H9 (cell line): ENCODE measurements around the gene R3HCC1L. TPM values are rescaled to one million over a fixed set of nuclear protein-coding genes. Genes with fewer than 3 reads are reported as not detected.

Experiments
- DNase-seq: peaks from one replicate; pipeline ENCODE4 v3.0.0-alpha.2; 2017
- H2AFZ ChIP-seq: one replicate; pipeline ENCODE4 v1.6.1; 2013; ENCODE audit warnings: mild to moderate bottlenecking, low read length, control low read depth, moderate library complexity
- H2AK5ac ChIP-seq: 2 replicates; pipeline ENCODE4 v1.6.1; 2013; ENCODE audit warnings: low read length, control low read depth, mixed read lengths; ENCODE audit not compliant: insufficient read length
- H2BK120ac ChIP-seq: one replicate; pipeline ENCODE4 v1.6.1; 2013; ENCODE audit warnings: low read depth, mild to moderate bottlenecking, low read length, control low read depth, inconsistent platforms; ENCODE audit not compliant: poor library complexity, severe bottlenecking
- H2BK12ac ChIP-seq: 2 replicates; pipeline ENCODE4 v1.6.1; 2013; ENCODE audit warnings: low read length, control low read depth, mixed read lengths, low read depth; ENCODE audit not compliant: insufficient read length
- H2BK15ac ChIP-seq: 2 replicates; pipeline ENCODE4 v1.6.1; 2013; ENCODE audit warnings: low read depth, low read length, control low read depth
- H2BK20ac ChIP-seq: one replicate; pipeline ENCODE4 v1.6.1; 2013; ENCODE audit warnings: low read depth, mild to moderate bottlenecking, low read length, control low read depth, inconsistent platforms; ENCODE audit not compliant: poor library complexity, severe bottlenecking
- H2BK5ac ChIP-seq: 2 replicates; pipeline ENCODE4 v1.6.1; 2013; ENCODE audit warnings: low read length, control low read depth, mixed read lengths; ENCODE audit not compliant: insufficient read length
- H3K14ac ChIP-seq: 2 replicates; pipeline ENCODE4 v1.6.1; 2013; ENCODE audit warnings: low read length, control low read depth; ENCODE audit not compliant: insufficient read depth
- H3K18ac ChIP-seq: 2 replicates; pipeline ENCODE4 v1.6.1; 2013; ENCODE audit warnings: low read depth, mild to moderate bottlenecking, mixed read lengths, low read length, control low read depth; ENCODE audit not compliant: insufficient read length
- H3K23ac ChIP-seq: 2 replicates; pipeline ENCODE4 v1.6.1; 2013; ENCODE audit warnings: low read length, control low read depth, mixed read lengths, low read depth; ENCODE audit not compliant: insufficient read length
- H3K23me2 ChIP-seq: 2 replicates; pipeline ENCODE4 v1.6.1; 2013; ENCODE audit warnings: low read depth, mild to moderate bottlenecking, mixed read lengths, low read length, control low read depth; ENCODE audit not compliant: insufficient read length, poor library complexity, severe bottlenecking
- H3K27ac ChIP-seq: 2 replicates; pipeline ENCODE4 v1.5.1; 2013; ENCODE audit warnings: low read length, control low read depth, mixed read lengths, low read depth; ENCODE audit not compliant: insufficient read length
- H3K27me3 ChIP-seq: 2 replicates; pipeline ENCODE4 v1.6.1; 2013; ENCODE audit warnings: low read length, control low read depth, inconsistent platforms; ENCODE audit not compliant: insufficient read depth
- H3K4ac ChIP-seq: 2 replicates; pipeline ENCODE4 v1.6.1; 2013; ENCODE audit warnings: low read depth, mild to moderate bottlenecking, control low read depth, inconsistent platforms, low read length, moderate library complexity
- H3K4me1 ChIP-seq: 2 replicates; pipeline ENCODE4 v1.6.1; 2013; ENCODE audit warnings: low read length, control low read depth, inconsistent platforms; ENCODE audit not compliant: insufficient read depth
- H3K4me2 ChIP-seq: 2 replicates; pipeline ENCODE4 v1.6.1; 2013; ENCODE audit warnings: low read length, control low read depth, mixed read lengths; ENCODE audit not compliant: insufficient read length, insufficient read depth
- H3K56ac ChIP-seq: 2 replicates; pipeline ENCODE4 v1.6.1; 2013; ENCODE audit warnings: low read depth, mild to moderate bottlenecking, mixed read lengths, low read length, control low read depth; ENCODE audit not compliant: insufficient read length
- H3K79me1 ChIP-seq: 2 replicates; pipeline ENCODE4 v1.6.1; 2013; ENCODE audit warnings: low read depth, mild to moderate bottlenecking, moderate library complexity, low read length, control low read depth, inconsistent platforms; ENCODE audit not compliant: insufficient read depth, poor library complexity, severe bottlenecking
- H3K79me2 ChIP-seq: 2 replicates; pipeline ENCODE4 v1.6.1; 2013; ENCODE audit warnings: low read length, control low read depth, inconsistent platforms; ENCODE audit not compliant: insufficient read depth
- H3K9ac ChIP-seq: 2 replicates; pipeline ENCODE4 v1.6.1; 2013; ENCODE audit warnings: low read length, control low read depth, mixed read lengths; ENCODE audit not compliant: insufficient read length; ENCODE audit errors: extremely low read depth
- H3K9me3 ChIP-seq: one replicate; pipeline ENCODE4 v1.6.1; 2013; ENCODE audit warnings: low read depth, low read length, inconsistent platforms; ENCODE audit not compliant: control insufficient read depth
- H3T11ph ChIP-seq: one replicate; pipeline ENCODE4 v1.6.1; 2013; ENCODE audit warnings: mild to moderate bottlenecking, low read length, control low read depth, inconsistent platforms
- H4K20me1 ChIP-seq: one replicate; pipeline ENCODE4 v1.6.1; 2013; ENCODE audit not compliant: control insufficient read depth, insufficient read length, insufficient read depth
- H4K5ac ChIP-seq: 2 replicates; pipeline ENCODE4 v1.6.1; 2013; ENCODE audit warnings: low read depth, mild to moderate bottlenecking, mixed read lengths, low read length, control low read depth; ENCODE audit not compliant: insufficient read length
- H4K8ac ChIP-seq: replicated peaks from 2 replicates; pipeline ENCODE4 v1.6.1; 2013; ENCODE audit warnings: low read length, control low read depth, mixed read lengths, low read depth; ENCODE audit not compliant: insufficient read length
- H4K91ac ChIP-seq: 2 replicates; pipeline ENCODE4 v1.6.1; 2013; ENCODE audit warnings: low read depth, mild to moderate bottlenecking, moderate library complexity, mixed read lengths, low read length, control low read depth; ENCODE audit not compliant: insufficient read length
- H3K27ac Mint-ChIP-seq, 3 experiments: 2 replicates in 2 of 3; 3 replicates in 1 of 3; pipeline ENCODE4 v1.8.0; 2020 to 2021; ENCODE audit warnings: mixed read lengths in 3 of 3, mild to moderate bottlenecking in 1 of 3, moderate library complexity in 1 of 3
- H3K27me3 Mint-ChIP-seq: 2 replicates; pipeline ENCODE4 v1.8.0; 2021; ENCODE audit warnings: low read depth, mild to moderate bottlenecking, moderate library complexity, mixed read lengths
- H3K36me3 Mint-ChIP-seq, 3 experiments: 2 replicates in 2 of 3; 3 replicates in 1 of 3; pipeline ENCODE4 v1.8.0; 2020 to 2021; ENCODE audit warnings: low read depth in 3 of 3, mixed read lengths in 3 of 3; ENCODE audit not compliant: insufficient read depth in 1 of 3
- H3K4me1 Mint-ChIP-seq, 2 experiments: 2 replicates each; pipeline ENCODE4 v1.8.0; 2020; ENCODE audit warnings: mixed read lengths in 2 of 2
- H3K4me3 Mint-ChIP-seq, 2 experiments: 2 replicates in 1 of 2; 3 replicates in 1 of 2; pipeline ENCODE4 v1.8.0; 2020 to 2021; ENCODE audit warnings: mild to moderate bottlenecking in 2 of 2, mixed read lengths in 2 of 2, moderate library complexity in 1 of 2
- H3K9me3 Mint-ChIP-seq, 2 experiments: 2 replicates in 1 of 2; 3 replicates in 1 of 2; pipeline ENCODE4 v1.8.0; 2020; ENCODE audit warnings: mild to moderate bottlenecking in 2 of 2, mixed read lengths in 2 of 2, moderate library complexity in 1 of 2
- WGBS: extraction: QIAGEN DNeasy Blood & Tissue Kit; methylation state at CpG from one replicate; pipeline ENCODE4 v1.1.7; 2013; ENCODE audit warnings: missing lambda C conversion rate, low lambda C conversion rate, mixed read lengths; ENCODE audit not compliant: insufficient read length; ENCODE audit errors: extremely low coverage; 5-methylcytosine and 5-hydroxymethylcytosine counted together
- total RNA-seq: library from RNA; stranded (reverse); gene quantifications from 2 replicates; pipeline ENCODE4 v1.2.1, GENCODE V29; 2021
- TF ChIP-seq, protein P1 (sequence below): fragments of 200-600 bp; sonication (generic); conservative IDR thresholded peaks from 3 replicates; pipeline ENCODE4 v1.8.0; 2021; ENCODE audit warnings: antibody characterized with exemption, mild to moderate bottlenecking

The R3HCC1L gene
- total RNA-seq, 1 experiment from 2014 or later: 18.5 TPM

DNA sequence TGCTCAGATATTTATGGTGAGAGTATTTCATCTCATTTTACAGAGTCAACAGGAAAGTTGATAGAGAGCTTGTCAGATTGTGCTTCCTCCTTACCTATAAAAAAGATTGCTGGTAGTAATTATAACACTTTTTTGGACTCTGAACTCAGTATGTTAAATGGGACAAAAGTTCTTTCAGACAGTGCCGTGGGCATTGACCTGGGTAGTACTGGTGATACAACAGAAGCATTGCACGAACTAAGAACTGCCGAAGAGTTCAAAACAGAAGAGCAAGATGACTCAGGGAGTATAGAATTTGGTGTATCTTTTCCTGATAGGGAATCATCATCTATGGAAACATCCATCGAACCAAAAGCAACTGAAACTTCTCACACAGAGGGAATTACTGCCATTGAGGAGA is 75.0 kb downstream of the R3HCC1L start:
- Histone ChIP-seq H4K8ac (no peak overlapping the region), H3K9me3 (no peaks in the 10 kb centered on the region), H3K27me3 (no peaks in the 10 kb centered on the region), H3K23me2 (no peaks in the 10 kb centered on the region), H3K4me1 (no peaks in the 10 kb centered on the region), H3K18ac (no peak overlapping the region), H3K23ac (no peak overlapping the region), H3T11ph (no peak overlapping the region), H2BK20ac (no peak overlapping the region), H2BK12ac (no peak overlapping the region), H3K14ac (no peak overlapping the region), H3K4me2 (no peak overlapping the region), H3K9ac (no peak overlapping the region), H2AFZ (no peak overlapping the region), H3K27ac (no peak overlapping the region), H2BK15ac (no peak overlapping the region), H3K79me2 (no peaks in the 10 kb centered on the region), H2BK120ac (no peak overlapping the region), H2AK5ac (no peak overlapping the region), H4K5ac (no peak overlapping the region), H3K56ac (no peak overlapping the region), H3K79me1 (no peaks in the 10 kb centered on the region), H4K91ac (no peak overlapping the region), H2BK5ac (no peak overlapping the region), H4K20me1 (no peaks in the 10 kb centered on the region), H3K4ac (no peak overlapping the region)
- Mint-ChIP-seq H3K27me3 (no peaks in the 10 kb centered on the region), H3K9me3 (no peaks in the 10 kb centered on the region), H3K36me3 (peaks cover 0 to 17% (median 11%) of the 10 kb centered on the region in 3 experiments; a peak in 4 of 7 replicates), H3K4me1 (no peaks in the 10 kb centered on the region), H3K27ac (no peak overlapping the region), H3K4me3 (no peak overlapping the region)
- WGBS: no CpG with 5 or more reads among the region's 4 CpGs
- TF ChIP-seq, protein P1, sequence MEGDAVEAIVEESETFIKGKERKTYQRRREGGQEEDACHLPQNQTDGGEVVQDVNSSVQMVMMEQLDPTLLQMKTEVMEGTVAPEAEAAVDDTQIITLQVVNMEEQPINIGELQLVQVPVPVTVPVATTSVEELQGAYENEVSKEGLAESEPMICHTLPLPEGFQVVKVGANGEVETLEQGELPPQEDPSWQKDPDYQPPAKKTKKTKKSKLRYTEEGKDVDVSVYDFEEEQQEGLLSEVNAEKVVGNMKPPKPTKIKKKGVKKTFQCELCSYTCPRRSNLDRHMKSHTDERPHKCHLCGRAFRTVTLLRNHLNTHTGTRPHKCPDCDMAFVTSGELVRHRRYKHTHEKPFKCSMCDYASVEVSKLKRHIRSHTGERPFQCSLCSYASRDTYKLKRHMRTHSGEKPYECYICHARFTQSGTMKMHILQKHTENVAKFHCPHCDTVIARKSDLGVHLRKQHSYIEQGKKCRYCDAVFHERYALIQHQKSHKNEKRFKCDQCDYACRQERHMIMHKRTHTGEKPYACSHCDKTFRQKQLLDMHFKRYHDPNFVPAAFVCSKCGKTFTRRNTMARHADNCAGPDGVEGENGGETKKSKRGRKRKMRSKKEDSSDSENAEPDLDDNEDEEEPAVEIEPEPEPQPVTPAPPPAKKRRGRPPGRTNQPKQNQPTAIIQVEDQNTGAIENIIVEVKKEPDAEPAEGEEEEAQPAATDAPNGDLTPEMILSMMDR: no peak
- no peak for DNase-seq
